Hepatocyte (in vitro differentiated cells): ENCODE results near the gene AMHR2.

ENCODE experiments used
- EZH2 ChIP-seq: fragments of 200-600 bp; sonication (generic); IDR thresholded peaks from 2 replicates; pipeline ENCODE4 v1.6.1; 2016; ENCODE audit warnings: antibody characterized with exemption, mild to moderate bottlenecking, borderline replicate concordance
- TF ChIP-seq, protein P1 (sequence below): fragments of 200-600 bp; sonication (generic); IDR thresholded peaks from 2 replicates; pipeline ENCODE4 v1.5.1; 2016; ENCODE audit warnings: antibody characterized with exemption, mild to moderate bottlenecking; ENCODE audit not compliant: poor library complexity

GRCh38 chr12:53389702-53390101 is 34.0 kb upstream of the AMHR2 start:
- no peak for TF ChIP-seq EZH2
- TF ChIP-seq, protein P1, sequence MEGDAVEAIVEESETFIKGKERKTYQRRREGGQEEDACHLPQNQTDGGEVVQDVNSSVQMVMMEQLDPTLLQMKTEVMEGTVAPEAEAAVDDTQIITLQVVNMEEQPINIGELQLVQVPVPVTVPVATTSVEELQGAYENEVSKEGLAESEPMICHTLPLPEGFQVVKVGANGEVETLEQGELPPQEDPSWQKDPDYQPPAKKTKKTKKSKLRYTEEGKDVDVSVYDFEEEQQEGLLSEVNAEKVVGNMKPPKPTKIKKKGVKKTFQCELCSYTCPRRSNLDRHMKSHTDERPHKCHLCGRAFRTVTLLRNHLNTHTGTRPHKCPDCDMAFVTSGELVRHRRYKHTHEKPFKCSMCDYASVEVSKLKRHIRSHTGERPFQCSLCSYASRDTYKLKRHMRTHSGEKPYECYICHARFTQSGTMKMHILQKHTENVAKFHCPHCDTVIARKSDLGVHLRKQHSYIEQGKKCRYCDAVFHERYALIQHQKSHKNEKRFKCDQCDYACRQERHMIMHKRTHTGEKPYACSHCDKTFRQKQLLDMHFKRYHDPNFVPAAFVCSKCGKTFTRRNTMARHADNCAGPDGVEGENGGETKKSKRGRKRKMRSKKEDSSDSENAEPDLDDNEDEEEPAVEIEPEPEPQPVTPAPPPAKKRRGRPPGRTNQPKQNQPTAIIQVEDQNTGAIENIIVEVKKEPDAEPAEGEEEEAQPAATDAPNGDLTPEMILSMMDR = no peak
